B cell (primary cell): ENCODE data around the gene PDS5A.

Experiments used
- CTCF ChIP-seq: fragments of 200-600 bp; IDR thresholded peaks from one replicate; pipeline ENCODE4 v1.8.0; 2022; ENCODE audit warnings: antibody characterized with exemption, mild to moderate bottlenecking
- EZH2 ChIP-seq: IDR thresholded peaks from 2 replicates; pipeline ENCODE4 v1.6.1; 2012; ENCODE audit warnings: borderline replicate concordance, low read depth, mild to moderate bottlenecking, moderate library complexity, low read length; ENCODE audit not compliant: insufficient read depth, poor library complexity, severe bottlenecking

- TF ChIP-seq CTCF (no peak), EZH2 (no peak)
Observed at GRCh38 chr4:39846120-39846519, 131.6 kb downstream of the PDS5A start.
